Pericardium fibroblast (primary cell): ENCODE data around the gene RRP15. TPM values are rescaled to one million over a fixed set of nuclear protein-coding genes. Genes with fewer than 3 reads are reported as not detected.

Experiments
- total RNA-seq: library from RNA; depleted of rRNA; stranded (reverse); fragments of >200 nt; gene quantifications from 2 replicates; pipeline ENCODE4 v1.2.3, GENCODE V29; 2015

Gene RRP15, protein sequence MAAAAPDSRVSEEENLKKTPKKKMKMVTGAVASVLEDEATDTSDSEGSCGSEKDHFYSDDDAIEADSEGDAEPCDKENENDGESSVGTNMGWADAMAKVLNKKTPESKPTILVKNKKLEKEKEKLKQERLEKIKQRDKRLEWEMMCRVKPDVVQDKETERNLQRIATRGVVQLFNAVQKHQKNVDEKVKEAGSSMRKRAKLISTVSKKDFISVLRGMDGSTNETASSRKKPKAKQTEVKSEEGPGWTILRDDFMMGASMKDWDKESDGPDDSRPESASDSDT
- 2.7 and 3.7 TPM in 2 replicates for total RNA-seq

DNA sequence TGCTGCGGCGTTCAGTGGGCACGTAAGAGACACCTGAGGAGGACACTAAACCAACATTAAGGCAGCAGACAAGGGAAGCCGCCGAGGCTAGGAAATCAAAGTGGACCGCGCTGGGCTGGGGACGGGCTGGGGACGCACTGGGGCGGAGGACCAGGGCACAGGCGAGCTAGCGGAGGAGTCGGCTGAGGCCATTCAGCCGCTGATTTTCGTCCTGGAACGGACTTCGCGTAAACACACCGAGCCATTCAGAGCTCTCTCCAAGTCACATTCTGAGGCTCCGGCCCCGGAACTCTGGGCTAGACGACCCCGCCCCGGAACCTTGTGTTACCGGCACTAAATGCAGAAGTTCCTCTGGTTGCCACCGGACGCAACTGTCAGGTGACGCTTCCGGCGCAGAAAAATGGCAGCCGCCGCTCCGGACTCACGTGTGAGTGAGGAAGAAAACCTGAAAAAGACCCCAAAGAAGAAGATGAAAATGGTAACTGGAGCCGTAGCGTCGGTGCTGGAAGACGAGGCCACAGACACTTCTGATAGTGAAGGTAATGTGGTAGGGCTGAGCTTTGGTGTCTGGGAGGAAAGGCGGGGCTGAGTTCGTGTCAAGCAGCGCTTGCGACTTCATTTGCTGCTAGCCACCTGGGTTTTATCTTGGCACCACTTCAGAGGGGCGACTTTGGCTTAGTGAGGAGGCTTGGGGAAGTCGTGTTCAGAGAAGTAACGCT is at the start of gene RRP15:
TSS of gene RRP15 (plus strand) at position 377 of the 719 bp plus-strand sequence. CDS start at position 401, 24 bp downstream.

DNA sequence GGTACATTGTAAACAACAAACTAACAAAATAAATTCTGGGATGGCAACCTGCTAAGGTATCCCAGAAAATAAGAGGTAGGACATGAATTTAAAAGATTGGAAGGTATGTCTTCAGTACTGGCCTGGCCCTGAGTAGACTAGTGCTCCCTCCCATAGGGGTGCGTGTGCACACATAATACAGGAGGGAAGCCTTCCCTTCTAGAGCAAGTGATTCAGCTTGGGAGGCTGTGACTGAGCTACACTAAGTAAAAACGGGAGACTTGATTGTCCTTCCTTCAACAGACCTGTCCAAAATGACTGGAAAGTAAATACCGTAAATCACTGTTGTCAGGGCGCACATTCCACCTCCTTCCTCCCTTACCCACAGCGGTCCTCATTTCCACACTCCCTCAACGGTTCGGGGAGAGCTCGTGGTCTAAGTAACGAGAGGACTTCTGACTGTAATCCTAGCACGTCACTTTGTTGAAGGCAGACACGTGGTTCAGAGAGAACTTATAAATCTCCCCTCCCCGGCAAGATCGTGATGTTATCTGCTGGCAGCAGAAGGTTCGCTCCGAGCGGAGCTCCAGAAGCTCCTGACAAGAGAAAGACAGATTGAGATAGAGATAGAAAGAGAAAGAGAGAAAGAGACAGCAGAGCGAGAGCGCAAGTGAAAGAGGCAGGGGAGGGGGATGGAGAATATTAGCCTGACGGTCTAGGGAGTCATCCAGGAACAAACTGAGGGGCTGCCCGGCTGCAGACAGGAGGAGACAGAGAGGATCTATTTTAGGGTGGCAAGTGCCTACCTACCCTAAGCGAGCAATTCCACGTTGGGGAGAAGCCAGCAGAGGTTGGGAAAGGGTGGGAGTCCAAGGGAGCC is 60.0 kb downstream of the RRP15 start, which contains the start of gene TGFB2:
TSS of gene TGFB2 (plus strand) at position 523 of the 859 bp plus-strand sequence. CDS start 1,366 bp downstream, outside the sequence.

Other genes starting within 250 kb of the RRP15 start
- gene TGFB2, start 60.0 kb downstream of the RRP15 start, total RNA-seq: 1.4 and 2.7 TPM in 2 replicates